HepG2 (cell line): Measurements from ENCODE around the gene TMEM135. TPM values are rescaled to one million over a fixed set of nuclear protein-coding genes. Genes with fewer than 3 reads are reported as not detected.

Experiments used
- CSRNP2 ChIP-seq: sonication (generic); formaldehyde crosslinking; conservative IDR thresholded peaks from 2 replicates; pipeline ENCODE4 v1.8.0; 2022; ENCODE audit warnings: low read depth, missing genetic modification reagents
- PATZ1 ChIP-seq: sonication (generic); formaldehyde crosslinking; IDR thresholded peaks from 2 replicates; pipeline ENCODE4 v1.4.0; 2020; ENCODE audit warnings: missing genetic modification reagents
- TEAD2 ChIP-seq: sonication (generic); formaldehyde crosslinking; IDR thresholded peaks from 2 replicates; pipeline ENCODE4 v1.9.0; 2021; ENCODE audit warnings: missing genetic modification reagents
- THRA ChIP-seq: sonication (generic); formaldehyde crosslinking; IDR thresholded peaks from 2 replicates; pipeline ENCODE4 v1.4.0; 2020; ENCODE audit warnings: missing genetic modification reagents, borderline replicate concordance
- ZBTB1 ChIP-seq: sonication (generic); formaldehyde crosslinking; IDR thresholded peaks from 2 replicates; pipeline ENCODE4 v1.4.0; 2020; ENCODE audit warnings: missing genetic modification reagents, borderline replicate concordance
- ZC3H4 ChIP-seq: sonication (generic); formaldehyde crosslinking; IDR thresholded peaks from 2 replicates; pipeline ENCODE4 v1.4.0; 2020; ENCODE audit warnings: missing genetic modification reagents, borderline replicate concordance
- ZEB1 ChIP-seq: IDR thresholded peaks from 2 replicates; pipeline ENCODE4 v1.6.1; 2012; ENCODE audit warnings: mild to moderate bottlenecking, low read depth, inconsistent platforms; ENCODE audit not compliant: insufficient replicate concordance
- ZNF382 ChIP-seq: sonication (generic); formaldehyde crosslinking; IDR thresholded peaks from 2 replicates; pipeline ENCODE4 v1.5.0; 2020; ENCODE audit warnings: missing genetic modification reagents, mild to moderate bottlenecking, borderline replicate concordance
- ZNF576 ChIP-seq: sonication (generic); formaldehyde crosslinking; IDR thresholded peaks from 2 replicates; pipeline ENCODE4 v1.4.0; 2020; ENCODE audit warnings: mild to moderate bottlenecking, missing genetic modification reagents
- ZNF605 ChIP-seq: sonication (generic); formaldehyde crosslinking; IDR thresholded peaks from 2 replicates; pipeline ENCODE4 v1.8.0; 2022; ENCODE audit warnings: mild to moderate bottlenecking, missing genetic modification reagents
- ZNF776 ChIP-seq: sonication (generic); formaldehyde crosslinking; IDR thresholded peaks from 2 replicates; pipeline ENCODE4 v1.4.0; 2020; ENCODE audit warnings: mild to moderate bottlenecking, missing genetic modification reagents
- ZNF839 ChIP-seq: sonication (generic); formaldehyde crosslinking; IDR thresholded peaks from 2 replicates; pipeline ENCODE4 v1.4.0; 2020; ENCODE audit warnings: missing genetic modification reagents, mild to moderate bottlenecking, borderline replicate concordance
- ZNF891 ChIP-seq: sonication (generic); formaldehyde crosslinking; IDR thresholded peaks from 2 replicates; pipeline ENCODE4 v1.5.0; 2020; ENCODE audit warnings: mild to moderate bottlenecking, missing genetic modification reagents
- polyA plus RNA-seq, 8 experiments: library from polyadenylated mRNA; depleted of rRNA in 3 of 8; stranded (reverse) in 7 of 8; unstranded in 1 of 8; fragments of >200 nt; fragmentation: Illumina TruSeq in 4 of 8; extraction: Trizol in 4 of 8; gene quantifications; 2 replicates each; pipeline versions ENCODE4 v1.2.1 to v1.2.3, GENCODE V29; 2011 to 2016; ENCODE audit warnings: low read depth in 4 of 8, missing spikeins in 1 of 8, mixed read lengths in 1 of 8; ENCODE audit not compliant: insufficient read depth in 1 of 8
- total RNA-seq, 5 experiments: library from RNA; depleted of rRNA; stranded (reverse); fragments of >200 nt; fragmentation: Illumina TruSeq; extraction: Trizol; gene quantifications; 2 replicates each; pipeline ENCODE4 v1.2.3, GENCODE V29; 2016; ENCODE audit warnings: low read depth in 1 of 5
- TF ChIP-seq, protein P1 (sequence below): sonication (generic); formaldehyde crosslinking; IDR thresholded peaks from 2 replicates; pipeline ENCODE4 v1.4.0; 2020; ENCODE audit warnings: missing genetic modification reagents

Gene TMEM135
- total and polyA plus RNA-seq, 2 of the 13 experiments (the other 11 are each of a cell fraction or from before 2014, with no cell fraction given) = 36.6 to 88.9 TPM

GRCh38 chr11:87037450-87038234 lies at the start of gene TMEM135 (continued):
- TF ChIP-seq CSRNP2 (CRISPR knock-in tag) (no peak), ZNF605 (CRISPR knock-in tag) (peak; percentile 83), ZNF839 (no peak; the same call in 1 of the 2 replicates), THRA (peak; percentile 99), TEAD2 (CRISPR knock-in tag) (no peak), ZNF576 (CRISPR knock-in tag) (no peak), ZEB1 (no peak), PATZ1 (peak; percentile 86), ZC3H4 (no peak), ZBTB1 (CRISPR knock-in tag) (no peak), ZNF776 (no peak), ZNF891 (peak; percentile 77; the same call in 1 of the 2 replicates), ZNF382 (CRISPR knock-in tag) (no peak)
- TF ChIP-seq, protein P1, sequence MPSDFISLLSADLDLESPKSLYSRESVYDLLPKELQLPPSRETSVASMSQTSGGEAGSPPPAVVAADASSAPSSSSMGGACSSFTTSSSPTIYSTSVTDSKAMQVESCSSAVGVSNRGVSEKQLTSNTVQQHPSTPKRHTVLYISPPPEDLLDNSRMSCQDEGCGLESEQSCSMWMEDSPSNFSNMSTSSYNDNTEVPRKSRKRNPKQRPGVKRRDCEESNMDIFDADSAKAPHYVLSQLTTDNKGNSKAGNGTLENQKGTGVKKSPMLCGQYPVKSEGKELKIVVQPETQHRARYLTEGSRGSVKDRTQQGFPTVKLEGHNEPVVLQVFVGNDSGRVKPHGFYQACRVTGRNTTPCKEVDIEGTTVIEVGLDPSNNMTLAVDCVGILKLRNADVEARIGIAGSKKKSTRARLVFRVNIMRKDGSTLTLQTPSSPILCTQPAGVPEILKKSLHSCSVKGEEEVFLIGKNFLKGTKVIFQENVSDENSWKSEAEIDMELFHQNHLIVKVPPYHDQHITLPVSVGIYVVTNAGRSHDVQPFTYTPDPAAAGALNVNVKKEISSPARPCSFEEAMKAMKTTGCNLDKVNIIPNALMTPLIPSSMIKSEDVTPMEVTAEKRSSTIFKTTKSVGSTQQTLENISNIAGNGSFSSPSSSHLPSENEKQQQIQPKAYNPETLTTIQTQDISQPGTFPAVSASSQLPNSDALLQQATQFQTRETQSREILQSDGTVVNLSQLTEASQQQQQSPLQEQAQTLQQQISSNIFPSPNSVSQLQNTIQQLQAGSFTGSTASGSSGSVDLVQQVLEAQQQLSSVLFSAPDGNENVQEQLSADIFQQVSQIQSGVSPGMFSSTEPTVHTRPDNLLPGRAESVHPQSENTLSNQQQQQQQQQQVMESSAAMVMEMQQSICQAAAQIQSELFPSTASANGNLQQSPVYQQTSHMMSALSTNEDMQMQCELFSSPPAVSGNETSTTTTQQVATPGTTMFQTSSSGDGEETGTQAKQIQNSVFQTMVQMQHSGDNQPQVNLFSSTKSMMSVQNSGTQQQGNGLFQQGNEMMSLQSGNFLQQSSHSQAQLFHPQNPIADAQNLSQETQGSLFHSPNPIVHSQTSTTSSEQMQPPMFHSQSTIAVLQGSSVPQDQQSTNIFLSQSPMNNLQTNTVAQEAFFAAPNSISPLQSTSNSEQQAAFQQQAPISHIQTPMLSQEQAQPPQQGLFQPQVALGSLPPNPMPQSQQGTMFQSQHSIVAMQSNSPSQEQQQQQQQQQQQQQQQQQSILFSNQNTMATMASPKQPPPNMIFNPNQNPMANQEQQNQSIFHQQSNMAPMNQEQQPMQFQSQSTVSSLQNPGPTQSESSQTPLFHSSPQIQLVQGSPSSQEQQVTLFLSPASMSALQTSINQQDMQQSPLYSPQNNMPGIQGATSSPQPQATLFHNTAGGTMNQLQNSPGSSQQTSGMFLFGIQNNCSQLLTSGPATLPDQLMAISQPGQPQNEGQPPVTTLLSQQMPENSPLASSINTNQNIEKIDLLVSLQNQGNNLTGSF (CRISPR knock-in tag) = no peak
